H1 (cell line): Measurements from ENCODE around the gene VAPB. TPM values are rescaled to one million over a fixed set of nuclear protein-coding genes. Genes with fewer than 3 reads are reported as not detected.

Experiments used
- CTCF ChIA-PET: fragments of 300-600 bp; sonication (Branson Sonifier 250); formaldehyde crosslinking; loops from one replicate; lab custom pipeline; 2021; ENCODE audit not compliant: partially characterized antibody; lab: Charles Lee
- POLR2A ChIA-PET: fragments of 300-600 bp; sonication (Branson Sonifier 250); formaldehyde crosslinking; loops from one replicate; lab custom pipeline; 2021; ENCODE audit warnings: inconsistent platforms; ENCODE audit not compliant: partially characterized antibody; lab: Charles Lee
- DNase-seq, 2 experiments: peaks; one replicate each; pipeline versions ENCODE4 v3.0.0 to v3.0.0-alpha.2; 2010 to 2022; ENCODE audit warnings: low spot score in 2 of 2, low read depth in 1 of 2, mixed read lengths in 1 of 2
- FAIRE-seq: peaks from 2 replicates; lab custom pipeline; 2011; peaks lifted over from hg19 to GRCh38; lab: Jason Lieb, UNC
- H2AFZ ChIP-seq: 2 replicates; pipeline ENCODE4 v1.8.1; 2012; ENCODE audit warnings: low read length, inconsistent platforms
- H2AK5ac ChIP-seq: 2 replicates; pipeline ENCODE4 v1.6.1; 2013; ENCODE audit warnings: low read depth, low read length
- H2BK120ac ChIP-seq: replicated peaks from 2 replicates; pipeline ENCODE3; 2013; ENCODE audit warnings: low read depth, low read length, inconsistent platforms
- H2BK12ac ChIP-seq: 2 replicates; pipeline ENCODE4 v1.6.1; 2013; ENCODE audit warnings: low read depth, low read length
- H2BK15ac ChIP-seq: 2 replicates; pipeline ENCODE4 v1.6.1; 2013; ENCODE audit warnings: low read length
- H2BK20ac ChIP-seq: 2 replicates; pipeline ENCODE4 v1.6.1; 2013; ENCODE audit warnings: low read length
- H2BK5ac ChIP-seq: 2 replicates; pipeline ENCODE4 v1.6.1; 2013; ENCODE audit warnings: low read depth, low read length
- H3K14ac ChIP-seq: 2 replicates; pipeline ENCODE4 v1.6.1; 2013; ENCODE audit warnings: inconsistent platforms; ENCODE audit not compliant: insufficient read length
- H3K18ac ChIP-seq: 2 replicates; pipeline ENCODE4 v1.6.1; 2013; ENCODE audit warnings: low read length; ENCODE audit errors: extremely low read depth
- H3K23ac ChIP-seq: 2 replicates; pipeline ENCODE4 v1.6.1; 2013; ENCODE audit warnings: inconsistent platforms; ENCODE audit not compliant: insufficient read length
- H3K23me2 ChIP-seq: 2 replicates; pipeline ENCODE4 v1.6.1; 2013; ENCODE audit warnings: low read depth, low read length
- H3K27ac ChIP-seq: 2 replicates; pipeline ENCODE4 v1.6.1; 2011; ENCODE audit warnings: low read depth, low read length, inconsistent platforms
- H3K27me3 ChIP-seq, 4 experiments: replicated peaks in 1 of 4; 1 replicate in 1 of 4; 2 replicates in 3 of 4; pipeline versions ENCODE4 v1.6.1 to v1.8.1; 2011 to 2013; ENCODE audit warnings: low read length in 3 of 4, mild to moderate bottlenecking in 3 of 4, inconsistent platforms in 2 of 4, mixed read lengths in 2 of 4, moderate library complexity in 1 of 4; ENCODE audit not compliant: control insufficient read depth in 3 of 4, insufficient read depth in 3 of 4; ENCODE audit errors: extremely low read depth in 1 of 4
- H3K36me3 ChIP-seq, 4 experiments: 2 replicates each; pipeline versions ENCODE4 v1.6.1 to v1.8.1; 2011 to 2013; ENCODE audit warnings: mild to moderate bottlenecking in 4 of 4, low read length in 3 of 4, moderate library complexity in 2 of 4, control low read depth in 1 of 4, inconsistent platforms in 1 of 4; ENCODE audit not compliant: insufficient read depth in 4 of 4, control insufficient read depth in 2 of 4
- H3K4ac ChIP-seq: replicated peaks from 2 replicates; pipeline ENCODE3; 2013; ENCODE audit warnings: low read length, low read depth, mixed read lengths, inconsistent platforms; ENCODE audit not compliant: insufficient read length
- H3K4me1 ChIP-seq, 4 experiments: replicated peaks in 1 of 4; 1 replicate in 1 of 4; 2 replicates in 3 of 4; pipeline versions ENCODE4 v1.6.1 to v1.8.1; 2011 to 2013; ENCODE audit warnings: low read length in 3 of 4, inconsistent platforms in 2 of 4, mixed read lengths in 1 of 4; ENCODE audit not compliant: insufficient read depth in 4 of 4, control insufficient read depth in 3 of 4
- H3K4me2 ChIP-seq, 2 experiments: 2 replicates each; pipeline versions ENCODE4 v1.6.1 to v1.8.1; 2011 to 2013; ENCODE audit warnings: low read depth in 2 of 2, low read length in 2 of 2, control low read depth in 1 of 2, inconsistent platforms in 1 of 2, mild to moderate bottlenecking in 1 of 2; ENCODE audit not compliant: insufficient read depth in 1 of 2
- H3K4me3 ChIP-seq, 4 experiments: fragments of 200-600, 300-600 bp in 1 of 4; sonication (generic), shearing (Covaris generic), sonication (Bioruptor Twin) in 1 of 4; 2 replicates each; pipeline versions ENCODE4 v1.5.1 to v1.8.1; 2011 to 2016; ENCODE audit warnings: low read length in 4 of 4, low read depth in 3 of 4, control low read depth in 2 of 4, inconsistent platforms in 2 of 4, mild to moderate bottlenecking in 2 of 4, mixed read lengths in 1 of 4, moderate library complexity in 1 of 4; ENCODE audit not compliant: insufficient read depth in 2 of 4; ENCODE audit errors: extremely low read depth in 1 of 4
- H3K56ac ChIP-seq: replicated peaks from 2 replicates; pipeline ENCODE3; 2013; ENCODE audit warnings: low read depth, mild to moderate bottlenecking, mixed read lengths, low read length, inconsistent platforms; ENCODE audit not compliant: insufficient read length
- H3K79me1 ChIP-seq: 2 replicates; pipeline ENCODE4 v1.6.1; 2013; ENCODE audit warnings: low read depth, low read length, control low read depth
- H3K79me2 ChIP-seq, 2 experiments: 2 replicates each; pipeline versions ENCODE4 v1.6.1 to v1.8.1; 2012 to 2013; ENCODE audit warnings: low read length in 2 of 2, mild to moderate bottlenecking in 2 of 2, inconsistent platforms in 1 of 2; ENCODE audit not compliant: insufficient read depth in 2 of 2, control insufficient read depth in 1 of 2
- H3K9ac ChIP-seq, 4 experiments: replicated peaks in 1 of 4; 1 replicate in 1 of 4; 2 replicates in 3 of 4; pipeline versions ENCODE4 v1.6.1 to v1.8.1; 2011 to 2013; ENCODE audit warnings: low read depth in 3 of 4, low read length in 3 of 4, control low read depth in 2 of 4, mild to moderate bottlenecking in 2 of 4, moderate library complexity in 2 of 4, inconsistent platforms in 1 of 4; ENCODE audit errors: extremely low read depth in 1 of 4
- H3K9me3 ChIP-seq, 2 experiments: 2 replicates each; pipeline versions ENCODE4 v1.6.1 to v1.8.1; 2012 to 2013; ENCODE audit warnings: mild to moderate bottlenecking in 2 of 2, moderate library complexity in 2 of 2, control low read depth in 1 of 2, inconsistent platforms in 1 of 2, low read depth in 1 of 2, low read length in 1 of 2, mixed read lengths in 1 of 2; ENCODE audit not compliant: insufficient read depth in 2 of 2
- H4K20me1 ChIP-seq, 2 experiments: replicated peaks in 1 of 2; 2 replicates each; pipeline versions ENCODE3 to v1.8.1; 2011 to 2013; ENCODE audit warnings: inconsistent platforms in 2 of 2, low read length in 2 of 2, mild to moderate bottlenecking in 1 of 2; ENCODE audit not compliant: insufficient read depth in 2 of 2, control insufficient read depth in 1 of 2
- H4K5ac ChIP-seq: 2 replicates; pipeline ENCODE4 v1.6.1; 2013; ENCODE audit warnings: low read length, low read depth, mixed read lengths, inconsistent platforms; ENCODE audit not compliant: insufficient read length
- H4K8ac ChIP-seq: 2 replicates; pipeline ENCODE4 v1.8.0; 2013; ENCODE audit warnings: mild to moderate bottlenecking, moderate library complexity, low read length, inconsistent platforms; ENCODE audit not compliant: insufficient read depth; ENCODE audit errors: extremely low read depth
- H4K91ac ChIP-seq: replicated peaks from 2 replicates; pipeline ENCODE3; 2013; ENCODE audit warnings: low read length, mixed read lengths, inconsistent platforms; ENCODE audit not compliant: insufficient read length
- ASH2L ChIP-seq: fragments of 200-600, 300-600 bp; sonication (generic); IDR thresholded peaks from one replicate; pipeline ENCODE4 v1.7.1; 2017; ENCODE audit warnings: low read length
- EP300 ChIP-seq, 2 experiments: IDR thresholded peaks; 1 replicate in 1 of 2; 2 replicates in 1 of 2; pipeline ENCODE4 v1.6.1; 2011 to 2012; ENCODE audit warnings: low read depth in 2 of 2, low read length in 2 of 2, mild to moderate bottlenecking in 2 of 2, borderline replicate concordance in 1 of 2, inconsistent platforms in 1 of 2, moderate library complexity in 1 of 2
- POLR2A ChIP-seq, 2 experiments: IDR thresholded peaks; 1 replicate in 1 of 2; 2 replicates in 1 of 2; pipeline ENCODE4 v1.6.1; 2011; ENCODE audit warnings: low read depth in 2 of 2, low read length in 2 of 2, mild to moderate bottlenecking in 2 of 2; ENCODE audit errors: control extremely low read depth in 1 of 2
- POLR2AphosphoS5 ChIP-seq: IDR thresholded peaks from 2 replicates; pipeline ENCODE4 v1.6.1; 2011; ENCODE audit warnings: low read depth, low read length
- RBBP5 ChIP-seq: IDR thresholded peaks from 2 replicates; pipeline ENCODE4 v1.7.1; 2012; ENCODE audit warnings: low read depth, mild to moderate bottlenecking, inconsistent platforms, low read length, moderate library complexity, borderline replicate concordance
- RXRA ChIP-seq: IDR thresholded peaks from 2 replicates; pipeline ENCODE4 v1.6.1; 2011; ENCODE audit warnings: low read depth, mild to moderate bottlenecking, low read length, moderate library complexity; ENCODE audit not compliant: insufficient read depth
- SIN3A ChIP-seq, 2 experiments: IDR thresholded peaks in 1 of 2; conservative IDR thresholded peaks in 1 of 2; 2 replicates each; pipeline ENCODE4 v1.6.1; 2011 to 2012; ENCODE audit warnings: low read length in 2 of 2, improper control_type of control experiment in 1 of 2, low read depth in 1 of 2, mild to moderate bottlenecking in 1 of 2
- SP1 ChIP-seq: IDR thresholded peaks from 2 replicates; pipeline ENCODE4 v1.6.1; 2011; ENCODE audit warnings: low read depth, low read length
- SP2 ChIP-seq: IDR thresholded peaks from 2 replicates; pipeline ENCODE4 v1.6.1; 2012; ENCODE audit warnings: mild to moderate bottlenecking, low read length, inconsistent platforms
- WGBS, 2 experiments: shearing (Covaris generic) in 1 of 2; methylation state at CpG; one replicate each; pipeline versions ENCODE4 v1.1.6 to v1.1.7; 2013 to 2015; ENCODE audit warnings: low lambda C conversion rate in 2 of 2, mixed read lengths in 2 of 2, inconsistent platforms in 1 of 2, low coverage in 1 of 2, missing lambda C conversion rate in 1 of 2; ENCODE audit not compliant: insufficient replicate concordance in 2 of 2, insufficient coverage in 1 of 2, insufficient read length in 1 of 2; ENCODE audit errors: extremely low coverage in 1 of 2, missing lambda C conversion rate in 1 of 2; 5-methylcytosine and 5-hydroxymethylcytosine counted together
- polyA plus RNA-seq, 7 experiments: library from polyadenylated mRNA; depleted of rRNA in 3 of 7; stranded (reverse) in 5 of 7; unstranded in 2 of 7; fragments of >200 nt in 5 of 7; fragments of 200-250 nt in 2 of 7; gene quantifications; 1 replicate in 5 of 7; 2 replicates in 1 of 7; 4 replicates in 1 of 7; pipeline versions ENCODE4 v1.2.1 to v1.2.3, GENCODE V29; 2011 to 2013; ENCODE audit warnings: missing spikeins in 2 of 7, mixed read lengths in 2 of 7
- total RNA-seq: library from RNA; stranded (reverse); fragmentation: NEBNext Ultra II Directional; extraction: Animal tissue kit (Norgen Biotek cat#: 25700); gene quantifications from 2 replicates; pipeline ENCODE4 v1.2.1, GENCODE V29; 2021

VAPB gene
- total and polyA plus RNA-seq, 2 of the 8 experiments (the other 6 are each of a cell fraction or from before 2014, with no cell fraction given), result 24.4 to 62.8 TPM

DNA sequence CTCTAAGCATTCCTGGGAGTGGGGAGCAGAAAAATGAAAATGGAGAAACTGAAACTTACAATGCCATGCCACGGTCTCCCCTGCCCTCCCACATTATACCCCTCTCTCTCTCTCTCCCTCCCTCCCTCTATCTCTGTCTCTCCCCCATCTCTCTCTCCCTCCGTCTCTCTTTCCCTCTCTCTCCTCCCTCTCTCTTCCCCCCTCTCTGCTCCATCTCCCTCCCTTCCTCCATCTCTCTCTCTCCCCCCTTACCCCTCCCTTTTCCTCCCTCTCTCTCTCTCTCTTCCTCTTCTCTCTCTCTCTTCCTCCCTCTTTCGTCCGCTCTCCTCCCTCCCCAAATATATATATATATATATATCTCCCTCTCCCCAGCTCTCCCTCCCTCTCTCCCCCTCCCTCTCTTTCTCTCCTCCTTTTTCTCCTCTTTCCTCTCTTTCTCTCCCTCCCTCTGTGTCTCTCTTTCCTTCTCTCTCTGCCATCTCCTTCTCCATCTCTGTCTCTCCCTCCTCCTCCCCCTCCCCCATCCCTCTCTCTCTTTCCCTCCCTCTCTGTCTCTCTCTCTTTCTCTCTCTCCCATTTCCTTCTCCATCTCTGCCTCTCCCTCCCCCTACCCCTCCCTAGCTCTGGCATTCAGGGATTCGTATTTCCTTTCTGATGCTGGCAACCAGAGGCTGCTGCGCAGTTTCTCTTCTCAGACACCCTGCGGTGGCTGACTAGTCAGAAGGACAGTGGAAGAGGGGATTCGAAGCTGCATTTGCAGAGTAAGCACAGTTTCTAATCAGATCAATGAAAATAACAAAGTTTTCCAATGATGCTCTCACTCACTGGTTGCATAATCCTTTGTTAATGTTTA, 13.9 kb upstream of the VAPB start:
- Histone ChIP-seq H3K27me3 (no peaks in the 10 kb centered on the region), H2BK120ac (peak overlapping the region; percentile 80), H3K4me2 (peak overlapping the region; percentile 61 to 88), H3K9me3 (no peaks in the 10 kb centered on the region), H2BK20ac (peak overlapping the region; percentile 82; the same call in 1 of the 2 replicates), H4K8ac (no peak overlapping the region), H3K4ac (peak overlapping the region; percentile 40), H4K20me1 (no peaks in the 10 kb centered on the region), H3K79me2 (no peaks in the 10 kb centered on the region), H3K4me3 (peak overlapping the region; percentile 22 to 46 (median 28); a peak in 7 of 8 replicates), H4K5ac (peak overlapping the region; percentile 30), H3K79me1 (no peaks in the 10 kb centered on the region), H2AFZ (peak overlapping the region; percentile 87), H4K91ac (peak overlapping the region; percentile 98), H3K23me2 (peaks cover 5% of the 10 kb centered on the region; the same call in 1 of the 2 replicates), H2BK12ac (peak overlapping the region; percentile 100; the same call in 1 of the 2 replicates), H3K56ac (no peak overlapping the region), H2AK5ac (peak overlapping the region; percentile 84; the same call in 1 of the 2 replicates), H3K14ac (no peak overlapping the region), H3K4me1 (peaks cover 14 to 28% (median 22%) of the 10 kb centered on the region in 4 experiments), H3K36me3 (no peaks in the 10 kb centered on the region), H3K27ac (peak overlapping the region; percentile 89), H3K9ac (0 out of 7 replicates have a peak overlapping the region, but pooled peaks of 1 of the 4 experiments have one; percentile 55), H2BK15ac (no peak overlapping the region), H3K18ac (peak overlapping the region; percentile 98; the same call in 1 of the 2 replicates), H2BK5ac (peak overlapping the region; percentile 92; the same call in 1 of the 2 replicates), H3K23ac (no peak overlapping the region)
- DNase-seq (peak; percentile 36 to 60), FAIRE-seq (no peak)
- ChIA-PET CTCF (interaction anchor here (1.2 to 1.3 kb wide), 2 partner anchors 14 kb away, joined by 3 to 5 read pairs; partner anchors contain the start of gene VAPB), POLR2A (interaction anchor here (0.6 to 2.3 kb wide), 11 partner anchors 8 to 458 kb away, joined by 3 to 12 read pairs (median 3); partner anchors contain the start of gene VAPB)
- 19% methylated on average over 6 of the region's 8 CpGs; no CpG with 5 or more reads in 1 of the 2 experiments for WGBS, 2 experiments
- TF ChIP-seq ASH2L (peak; percentile 79), POLR2A (IDR thresholded peaks at IDR 0.05; ENCODE audit: control extremely low read depth in 1 of 2, low read depth in 2 of 2, low read length in 2 of 2) (peak in 1 of 2 experiments; percentile 35; a peak in 1 of 3 replicates), RXRA (no peak), SIN3A (conservative IDR thresholded peaks at IDR 0.05 in 1 of 2, IDR thresholded peaks at IDR 0.05 in 1 of 2; ENCODE audit: low read depth in 1 of 2, low read length in 2 of 2) (peak in 1 of 2 experiments; percentile 28; a peak in 1 of 4 replicates), SP2 (no peak), POLR2AphosphoS5 (no peak), EP300 (IDR thresholded peaks at IDR 0.05; ENCODE audit: borderline replicate concordance in 1 of 2, low read depth in 2 of 2, low read length in 2 of 2) (peak in 1 of 2 experiments; percentile 30; a peak in 1 of 3 replicates), RBBP5 (peak; percentile 21; the same call in 1 of the 2 replicates), SP1 (0 out of 2 replicates have a peak, but pooled peaks have one; percentile 42)
